Upper lobe of left lung (tissue), 6 donors: ENCODE data around the gene HNRNPUL1. TPM values are rescaled to one million over a fixed set of nuclear protein-coding genes. Genes with fewer than 3 reads are reported as not detected.
A peak's percentile ranks its signal among the peaks of the same experiment; 100 is the strongest.

Experiments used
- ATAC-seq, 2 donors: fragments of 200-7000 bp; cut with Tn5 transposase; one replicate each; pipeline ENCODE4 v1.9.1; 2022; ENCODE audit warnings: mild to moderate bottlenecking in 2 of 2, moderate library complexity in 2 of 2; ENCODE audit not compliant: low FRiP score in 2 of 2
- DNase-seq, 2 donors: peaks; one replicate each; pipeline ENCODE4 v3.0.0-alpha.2; 2019 to 2020
- H3K27ac ChIP-seq, 4 donors: fragments of 200-600 bp; sonication (generic); one replicate each; pipeline ENCODE4 v1.5.1; 2016 to 2019
- H3K27me3 ChIP-seq, 4 donors: fragments of 200-600 bp; sonication (generic); one replicate each; pipeline ENCODE4 v1.5.1; 2017 to 2019
- H3K36me3 ChIP-seq, 4 donors: fragments of 200-600 bp; sonication (generic); one replicate each; pipeline ENCODE4 v1.5.1; 2016 to 2019
- H3K4me1 ChIP-seq, 4 donors: fragments of 200-600 bp; sonication (generic); one replicate each; pipeline ENCODE4 v1.5.1; 2018 to 2019
- H3K4me3 ChIP-seq, 4 donors: fragments of 200-600 bp; sonication (generic); one replicate each; pipeline ENCODE4 v1.5.1; 2017 to 2019; ENCODE audit warnings: mild to moderate bottlenecking in 2 of 4, moderate library complexity in 1 of 4
- H3K9me3 ChIP-seq, 4 donors: fragments of 200-600 bp; sonication (generic); one replicate each; pipeline ENCODE4 v1.5.1; 2018 to 2019
- EP300 ChIP-seq, 4 donors: sonication (generic); formaldehyde crosslinking; IDR thresholded peaks; one replicate each; pipeline ENCODE4 v1.5.1; 2017; ENCODE audit warnings: antibody characterized with exemption in 4 of 4, control low read depth in 2 of 4
- POLR2A ChIP-seq, 4 donors: fragments of 450-650 bp; IDR thresholded peaks; one replicate each; pipeline ENCODE4 v1.5.1; 2016 to 2017; ENCODE audit warnings: antibody characterized with exemption in 4 of 4, mild to moderate bottlenecking in 2 of 4
- POLR2AphosphoS5 ChIP-seq, 2 donors: sonication (generic); formaldehyde crosslinking; IDR thresholded peaks; one replicate each; pipeline ENCODE4 v1.5.1; 2017; ENCODE audit warnings: antibody characterized with exemption in 2 of 2
- WGBS, 2 donors: methylation state at CpG; one replicate each; pipeline ENCODE4 v1.1.5; 2017 to 2018; 5-methylcytosine and 5-hydroxymethylcytosine counted together
- total RNA-seq, 6 donors: library from RNA; depleted of rRNA in 4 of 6; stranded (reverse); fragments of >200 nt in 4 of 6; gene quantifications; one replicate each; pipeline versions ENCODE4 v1.1.0 to v1.2.1, GENCODE V29; 2016 to 2021
- TF ChIP-seq, protein P1 (sequence below), 6 experiments: fragments of 450-650 bp in 4 of 6; fragments of 200-600 bp in 2 of 6; sonication (generic) in 2 of 6; IDR thresholded peaks; one replicate each; pipeline ENCODE4 v1.5.1; 2016 to 2019; ENCODE audit warnings: antibody characterized with exemption in 6 of 6
- donor health status: DM: no; HTN: no; CAD: no; lungs with moderate emphysema.
- donor health status: DM: no; HTN: yes; CAD: no; lungs with severe emphysema.

HNRNPUL1 gene
- total RNA-seq, 6 donors from 2014 or later = 152 to 351 (median 211) TPM

DNA sequence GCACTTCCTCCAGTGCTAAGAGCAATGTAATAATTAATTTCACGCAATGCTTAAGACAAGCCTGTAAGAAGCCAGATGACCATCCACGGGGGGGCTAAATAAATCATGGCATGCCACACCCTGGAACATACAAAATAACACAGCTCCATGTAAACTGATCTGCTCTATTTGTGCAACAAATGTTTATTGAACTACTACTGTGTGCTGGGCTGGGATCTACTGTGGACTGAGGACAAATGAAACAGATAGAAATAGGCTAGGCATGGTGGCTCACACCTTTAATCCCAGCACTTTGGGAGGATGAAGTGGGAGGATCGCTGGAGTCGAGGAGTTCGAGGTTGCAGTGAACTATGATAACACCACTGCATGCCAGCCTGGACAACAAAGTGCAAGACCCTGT is 68.3 kb downstream of the HNRNPUL1 start:
- Histone ChIP-seq H3K27ac (no peak overlapping the region), H3K9me3 (no peaks in the 10 kb centered on the region), H3K4me3 (no peak overlapping the region), H3K36me3 (peaks cover 3 to 38% (median 22%) of the 10 kb centered on the region in 4 donors), H3K4me1 (peaks cover 32 to 44% (median 36%) of the 10 kb centered on the region in 4 donors), H3K27me3 (no peaks in the 10 kb centered on the region)
- DNase-seq (no peak), ATAC-seq (no peak)
- TF ChIP-seq POLR2A (IDR thresholded peaks at IDR 0.05) (no peak), POLR2AphosphoS5 (IDR thresholded peaks at IDR 0.05) (no peak), EP300 (IDR thresholded peaks at IDR 0.05) (no peak)
- TF ChIP-seq, protein P1, sequence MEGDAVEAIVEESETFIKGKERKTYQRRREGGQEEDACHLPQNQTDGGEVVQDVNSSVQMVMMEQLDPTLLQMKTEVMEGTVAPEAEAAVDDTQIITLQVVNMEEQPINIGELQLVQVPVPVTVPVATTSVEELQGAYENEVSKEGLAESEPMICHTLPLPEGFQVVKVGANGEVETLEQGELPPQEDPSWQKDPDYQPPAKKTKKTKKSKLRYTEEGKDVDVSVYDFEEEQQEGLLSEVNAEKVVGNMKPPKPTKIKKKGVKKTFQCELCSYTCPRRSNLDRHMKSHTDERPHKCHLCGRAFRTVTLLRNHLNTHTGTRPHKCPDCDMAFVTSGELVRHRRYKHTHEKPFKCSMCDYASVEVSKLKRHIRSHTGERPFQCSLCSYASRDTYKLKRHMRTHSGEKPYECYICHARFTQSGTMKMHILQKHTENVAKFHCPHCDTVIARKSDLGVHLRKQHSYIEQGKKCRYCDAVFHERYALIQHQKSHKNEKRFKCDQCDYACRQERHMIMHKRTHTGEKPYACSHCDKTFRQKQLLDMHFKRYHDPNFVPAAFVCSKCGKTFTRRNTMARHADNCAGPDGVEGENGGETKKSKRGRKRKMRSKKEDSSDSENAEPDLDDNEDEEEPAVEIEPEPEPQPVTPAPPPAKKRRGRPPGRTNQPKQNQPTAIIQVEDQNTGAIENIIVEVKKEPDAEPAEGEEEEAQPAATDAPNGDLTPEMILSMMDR (IDR thresholded peaks at IDR 0.05) = no peak
- WGBS, 2 donors = 92 to 95% methylated on average over 5 of the region's 5 CpGs

DNA sequence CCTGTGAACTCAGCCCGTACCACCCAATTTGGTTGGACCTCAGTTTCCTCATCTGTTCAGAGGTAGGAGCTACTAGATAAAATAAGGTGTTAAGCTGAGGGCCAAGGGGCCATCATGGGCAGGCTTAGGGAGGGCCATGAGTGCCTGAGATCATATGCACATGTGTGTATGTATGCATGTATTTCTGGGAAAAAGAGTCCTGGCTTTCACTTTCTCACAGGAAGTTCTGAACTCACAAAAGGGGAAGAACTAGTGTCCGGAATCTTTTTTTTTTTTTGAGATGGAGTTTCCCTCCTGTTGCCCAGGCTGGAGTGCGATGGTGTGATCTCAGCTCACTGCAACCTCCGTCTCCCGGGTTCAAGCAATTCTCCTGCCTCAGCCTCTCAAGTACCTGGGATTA is 70.6 kb downstream of the HNRNPUL1 start:
- ATAC-seq = peak in 1 of 2 donors; percentile 71
- H3K4me1 ChIP-seq = peaks cover 10 to 22% (median 15%) of the 10 kb centered on the region in 4 donors
- TF ChIP-seq POLR2AphosphoS5 (IDR thresholded peaks at IDR 0.05) (no peak), EP300 (IDR thresholded peaks at IDR 0.05) (no peak), POLR2A (IDR thresholded peaks at IDR 0.05) (no peak)
- TF ChIP-seq, protein P1 (IDR thresholded peaks at IDR 0.05) = no peak
- peak overlapping the region in 1 of 4 donors; percentile 0 for H3K4me3 ChIP-seq
- no peaks in the 10 kb centered on the region for H3K9me3 ChIP-seq
- WGBS, 2 donors = 31 to 61% methylated on average over 4 to 5 of the region's 5 CpGs
- no peak for DNase-seq
- no peaks in the 10 kb centered on the region for H3K27me3 ChIP-seq
- peak overlapping the region; percentile 54 to 77 (median 71) for H3K27ac ChIP-seq
- peaks cover 3 to 57% (median 31%) of the 10 kb centered on the region in 4 donors for H3K36me3 ChIP-seq

DNA sequence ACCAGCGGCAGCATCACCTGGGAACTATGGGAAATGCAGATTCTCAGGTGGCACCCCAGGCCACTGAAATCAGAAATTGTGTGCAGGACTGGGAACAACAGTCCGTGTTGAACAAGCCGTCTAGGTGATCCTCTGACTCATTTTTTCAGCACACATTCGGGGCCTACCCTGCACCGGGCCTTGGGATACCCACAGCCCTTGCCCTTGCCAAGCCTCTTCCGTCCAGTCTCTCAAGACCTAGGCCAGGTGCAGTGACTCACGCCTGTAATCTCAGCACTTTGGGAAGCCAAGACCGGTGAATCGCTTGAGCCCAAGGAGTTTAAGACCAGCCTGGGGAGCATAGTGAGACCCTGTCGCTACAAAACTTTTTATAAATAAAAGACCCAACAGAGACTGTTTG is 71.3 kb downstream of the HNRNPUL1 start:
- H3K27ac ChIP-seq = peak overlapping the region; percentile 23 to 77 (median 61)
- WGBS, 2 donors = 87 to 92% methylated on average over 9 to 10 of the region's 10 CpGs
- H3K4me1 ChIP-seq = peaks cover 10 to 18% (median 14%) of the 10 kb centered on the region in 4 donors
- no peak overlapping the region for H3K4me3 ChIP-seq
- DNase-seq (no peak), ATAC-seq (peak; percentile 23 to 30)
- TF ChIP-seq POLR2A (IDR thresholded peaks at IDR 0.05) (no peak), POLR2AphosphoS5 (IDR thresholded peaks at IDR 0.05) (no peak), EP300 (IDR thresholded peaks at IDR 0.05) (no peak)
- TF ChIP-seq, protein P1 (IDR thresholded peaks at IDR 0.05) = no peak
- H3K36me3 ChIP-seq = peaks cover 3 to 59% (median 29%) of the 10 kb centered on the region in 4 donors
- no peaks in the 10 kb centered on the region for H3K27me3 ChIP-seq
- no peaks in the 10 kb centered on the region for H3K9me3 ChIP-seq

DNA sequence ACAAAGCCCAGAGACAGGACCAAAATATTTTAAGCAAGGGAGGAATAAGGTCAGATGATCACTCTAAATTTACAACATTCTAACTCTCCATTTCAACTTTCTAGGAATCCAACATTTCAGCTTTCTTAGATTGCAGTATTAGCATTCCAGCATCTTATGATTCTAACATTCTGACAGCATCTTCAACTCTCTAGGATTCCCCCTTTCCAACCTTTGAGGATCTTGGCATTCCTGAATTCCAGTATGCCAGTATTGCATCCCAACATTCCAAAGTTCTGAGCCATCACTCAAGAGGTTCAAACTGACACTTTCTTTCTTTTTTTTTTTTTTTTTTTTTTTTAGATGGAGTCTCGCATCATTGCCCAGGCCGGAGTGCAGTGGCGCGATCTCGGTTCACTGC is 75.8 kb downstream of the HNRNPUL1 start:
- Histone ChIP-seq H3K27me3 (no peaks in the 10 kb centered on the region), H3K27ac (no peak overlapping the region), H3K9me3 (no peaks in the 10 kb centered on the region), H3K4me3 (no peak overlapping the region), H3K4me1 (peaks cover 7 to 26% (median 15%) of the 10 kb centered on the region in 4 donors), H3K36me3 (peaks cover 2 to 73% (median 33%) of the 10 kb centered on the region in 4 donors)
- ATAC-seq = no peak
- TF ChIP-seq POLR2A (IDR thresholded peaks at IDR 0.05) (no peak), POLR2AphosphoS5 (IDR thresholded peaks at IDR 0.05) (no peak), EP300 (IDR thresholded peaks at IDR 0.05) (no peak)
- TF ChIP-seq, protein P1 (IDR thresholded peaks at IDR 0.05) = no peak
- no peak for DNase-seq
- WGBS, 2 donors = 94 to 95% methylated on average over 5 of the region's 5 CpGs
